GM12875 (cell line): ENCODE results near the gene EPS8L1.
"Not testable (repeated sequence)": the region's sequence is repeated elsewhere in the genome, so short reads cannot be mapped to it uniquely, and the experiment has no call there.

Experiments
- H3K4me3 ChIP-seq: one replicate; pipeline ENCODE4 v1.5.1; 2011; ENCODE audit warnings: low read depth, low read length, control low read depth
- TF ChIP-seq, protein P1 (sequence below): IDR thresholded peaks from 2 replicates; pipeline ENCODE4 v1.5.1; 2011; ENCODE audit warnings: low read depth, mild to moderate bottlenecking, control low read depth, inconsistent platforms, low read length, moderate library complexity, borderline replicate concordance; ENCODE audit not compliant: insufficient read depth

EPS8L1 gene

DNA sequence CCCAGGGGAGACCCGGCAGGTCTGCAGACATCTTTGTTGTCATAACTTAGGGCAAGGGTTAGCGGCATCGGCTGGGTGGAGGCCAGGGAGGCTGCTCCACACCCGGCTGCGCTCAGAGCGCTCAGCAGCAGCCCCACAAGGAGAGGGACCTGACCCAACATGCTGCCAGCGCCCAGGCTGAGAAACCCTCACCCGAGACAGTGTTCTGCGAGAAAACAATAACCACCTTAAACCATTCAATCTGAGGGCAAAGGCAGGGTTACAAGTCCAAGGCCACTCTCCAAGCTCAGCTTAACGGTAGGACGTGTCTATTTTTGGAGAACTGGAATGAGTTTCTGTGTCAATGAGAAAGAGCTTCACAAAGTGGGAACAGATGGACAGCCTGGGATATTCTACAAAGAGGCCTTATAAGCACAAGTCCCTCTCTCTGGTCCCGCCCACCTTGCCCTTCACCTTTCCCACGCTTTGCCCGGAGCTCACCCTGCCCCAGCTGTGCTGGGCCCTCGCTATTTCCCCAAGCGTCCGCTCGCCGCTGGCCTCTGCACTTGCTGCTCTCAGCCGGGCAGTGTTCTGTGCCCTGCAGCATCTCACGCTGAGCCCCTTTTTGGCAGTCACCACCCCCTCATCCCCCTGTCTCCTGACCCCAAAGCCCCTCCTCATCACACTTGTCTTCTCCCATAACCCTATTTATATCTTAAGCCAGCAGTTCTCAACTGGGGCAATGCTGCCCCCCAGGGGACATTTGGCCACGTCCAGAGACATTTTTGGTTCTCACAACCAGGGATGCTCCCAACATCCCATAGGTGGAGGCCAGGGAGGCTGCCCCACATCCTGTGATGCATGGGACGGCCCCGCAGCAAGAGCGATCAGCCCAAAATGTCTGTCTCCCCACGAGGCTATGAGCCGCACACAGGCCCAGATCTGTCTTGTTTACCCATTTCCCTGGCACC, 24.2 kb downstream of the EPS8L1 start:
- H3K4me3 ChIP-seq, result no peak overlapping the region
- TF ChIP-seq, protein P1, sequence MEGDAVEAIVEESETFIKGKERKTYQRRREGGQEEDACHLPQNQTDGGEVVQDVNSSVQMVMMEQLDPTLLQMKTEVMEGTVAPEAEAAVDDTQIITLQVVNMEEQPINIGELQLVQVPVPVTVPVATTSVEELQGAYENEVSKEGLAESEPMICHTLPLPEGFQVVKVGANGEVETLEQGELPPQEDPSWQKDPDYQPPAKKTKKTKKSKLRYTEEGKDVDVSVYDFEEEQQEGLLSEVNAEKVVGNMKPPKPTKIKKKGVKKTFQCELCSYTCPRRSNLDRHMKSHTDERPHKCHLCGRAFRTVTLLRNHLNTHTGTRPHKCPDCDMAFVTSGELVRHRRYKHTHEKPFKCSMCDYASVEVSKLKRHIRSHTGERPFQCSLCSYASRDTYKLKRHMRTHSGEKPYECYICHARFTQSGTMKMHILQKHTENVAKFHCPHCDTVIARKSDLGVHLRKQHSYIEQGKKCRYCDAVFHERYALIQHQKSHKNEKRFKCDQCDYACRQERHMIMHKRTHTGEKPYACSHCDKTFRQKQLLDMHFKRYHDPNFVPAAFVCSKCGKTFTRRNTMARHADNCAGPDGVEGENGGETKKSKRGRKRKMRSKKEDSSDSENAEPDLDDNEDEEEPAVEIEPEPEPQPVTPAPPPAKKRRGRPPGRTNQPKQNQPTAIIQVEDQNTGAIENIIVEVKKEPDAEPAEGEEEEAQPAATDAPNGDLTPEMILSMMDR, result no peak

DNA sequence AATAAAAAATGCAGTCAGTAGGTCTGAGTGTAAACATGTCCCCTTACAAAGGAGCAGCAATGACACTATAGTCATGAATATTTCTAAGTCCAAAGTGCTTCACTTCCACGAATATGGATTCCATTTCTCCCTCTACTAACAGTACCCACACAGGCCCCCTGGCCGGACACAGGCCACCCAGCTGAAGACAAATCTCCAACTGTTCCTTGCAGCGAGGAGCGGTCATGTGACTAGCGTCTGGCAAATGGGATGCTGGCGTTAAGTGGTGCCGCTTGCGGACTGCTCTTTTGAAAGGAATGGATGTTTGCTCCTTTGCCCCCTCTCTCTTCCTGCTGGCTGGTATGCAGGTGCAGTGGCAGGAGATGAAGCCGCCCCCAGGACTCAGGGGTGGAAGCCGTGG, 25.6 kb downstream of the EPS8L1 start:
- TF ChIP-seq, protein P1, result no peak
- no peak overlapping the region for H3K4me3 ChIP-seq

DNA sequence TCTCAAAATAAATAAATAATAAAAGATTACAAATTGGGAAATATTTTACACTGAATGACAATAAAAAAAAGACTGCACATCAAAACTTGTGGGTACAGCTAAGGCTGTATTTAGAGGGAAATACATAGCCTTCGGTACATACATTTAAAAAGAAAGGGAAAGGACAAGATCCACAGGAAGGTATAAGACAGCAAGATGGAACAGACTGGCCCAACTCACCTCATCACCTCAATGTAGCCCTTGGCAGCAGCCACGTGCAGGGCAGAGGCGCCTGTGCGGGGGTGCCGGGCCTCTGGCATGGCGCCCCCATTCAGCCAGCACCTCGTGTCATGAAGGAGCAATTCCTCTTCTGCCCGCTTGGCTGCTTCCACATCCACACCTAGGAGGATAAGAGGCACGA, 27.5 kb downstream of the EPS8L1 start:
- TF ChIP-seq, protein P1, result no peak
- no peak overlapping the region for H3K4me3 ChIP-seq

DNA sequence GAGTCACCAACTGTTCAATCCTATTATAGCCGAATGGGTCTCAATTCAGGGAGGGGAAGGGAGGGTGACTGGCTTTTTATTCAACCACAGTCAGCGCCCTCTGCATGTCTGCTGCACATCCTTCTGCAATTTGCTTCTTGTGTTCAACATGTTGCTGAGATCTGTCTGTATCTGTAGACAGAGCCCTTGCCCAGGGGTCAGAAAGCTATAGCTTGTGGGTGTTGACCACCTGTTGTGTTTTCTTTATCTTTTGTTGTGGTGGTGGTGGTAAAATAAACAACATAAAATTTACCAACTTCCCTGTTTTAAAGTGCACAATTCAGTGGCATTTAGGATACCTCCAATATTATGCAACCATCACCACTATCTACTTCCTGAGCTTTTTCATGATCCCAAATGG, 29.6 kb downstream of the EPS8L1 start:
- TF ChIP-seq, protein P1, result no peak
- H3K4me3 ChIP-seq, result no peak overlapping the region

DNA sequence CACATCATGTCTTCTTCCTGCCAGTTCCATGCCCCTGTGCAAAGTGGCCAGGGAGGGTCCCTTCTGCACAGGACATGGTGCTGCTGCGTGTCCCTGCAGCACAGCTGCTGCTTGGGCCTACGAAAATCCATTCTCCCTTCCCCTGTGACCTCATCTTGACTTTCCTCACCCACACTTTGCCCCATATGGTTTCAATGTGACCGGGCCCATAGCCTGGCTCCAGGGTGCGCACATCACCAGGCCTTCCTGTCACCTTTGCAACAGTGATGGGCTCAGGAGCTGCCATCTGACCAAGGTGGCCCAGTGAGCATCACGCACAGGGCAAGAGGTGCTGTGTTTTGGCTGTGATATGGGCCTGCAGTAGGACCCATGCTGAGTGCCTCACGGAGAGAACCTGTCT, 30.9 kb downstream of the EPS8L1 start:
- TF ChIP-seq, protein P1, result no peak
- no peak overlapping the region for H3K4me3 ChIP-seq

DNA sequence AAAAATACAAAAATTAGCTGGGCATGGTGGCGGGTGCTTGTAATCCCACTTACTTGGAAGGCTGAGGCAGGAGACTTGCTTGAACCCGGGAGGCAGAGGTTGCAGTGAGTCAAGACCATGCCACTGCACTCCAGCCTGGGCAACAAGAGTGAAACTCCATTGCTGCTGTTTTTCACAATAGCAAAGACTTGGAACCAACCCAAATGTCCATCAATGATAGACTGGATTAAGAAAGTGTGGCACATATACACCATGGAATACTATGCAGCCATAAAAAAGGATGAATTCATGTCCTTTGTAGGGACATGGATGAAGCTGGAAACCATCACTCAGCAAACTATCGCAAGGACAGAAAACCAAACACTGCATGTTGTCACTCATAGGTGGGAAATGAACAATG, 31.6 kb downstream of the EPS8L1 start:
- not testable (repeated sequence) for H3K4me3 ChIP-seq

DNA sequence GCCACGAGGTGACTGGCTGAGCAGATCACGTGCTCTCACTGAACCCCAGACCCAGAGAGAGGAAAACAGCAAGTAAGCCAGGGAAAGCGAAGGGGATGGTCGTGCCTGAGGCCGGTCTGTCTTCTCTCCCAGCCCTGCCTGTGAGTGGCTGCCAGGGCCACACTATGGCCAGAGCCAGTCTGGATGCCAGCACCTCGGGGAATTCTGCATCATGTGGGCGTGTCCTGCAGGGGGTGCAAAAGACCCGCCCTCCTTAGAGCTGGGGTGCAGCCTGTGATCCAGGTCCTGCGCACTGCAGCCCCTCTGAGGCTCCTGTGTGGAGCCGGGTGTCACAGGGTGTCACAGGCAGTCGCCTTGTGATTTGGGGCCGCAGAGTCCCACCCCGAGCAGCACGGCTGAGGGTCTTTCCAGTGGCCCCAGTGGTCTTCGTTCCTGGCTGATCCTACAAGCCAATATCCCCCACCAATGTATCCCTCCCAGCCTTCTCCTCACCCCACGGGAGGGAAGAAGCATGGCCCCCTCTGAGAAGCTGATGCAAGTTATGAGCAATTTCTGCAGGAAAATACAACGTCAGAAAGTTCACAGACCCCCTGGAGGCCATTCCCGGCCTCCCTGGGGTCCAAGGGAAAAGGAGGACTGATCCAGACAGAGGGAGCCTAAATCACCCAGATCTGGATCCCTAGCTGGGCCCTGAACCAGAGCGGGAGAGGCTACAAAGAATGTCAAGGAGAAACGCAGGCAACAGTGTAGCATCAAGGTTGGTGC, 34.0 kb downstream of the EPS8L1 start:
- H3K4me3 ChIP-seq, result no peak overlapping the region
- TF ChIP-seq, protein P1, result no peak
